H9 (cell line): Measurements from ENCODE around the gene FGF12. TPM values are rescaled to one million over a fixed set of nuclear protein-coding genes. Genes with fewer than 3 reads are reported as not detected.

ENCODE experiments used
- DNase-seq: peaks from one replicate; pipeline ENCODE4 v3.0.0-alpha.2; 2017
- H2AFZ ChIP-seq: one replicate; pipeline ENCODE4 v1.6.1; 2013; ENCODE audit warnings: mild to moderate bottlenecking, low read length, control low read depth, moderate library complexity
- H2AK5ac ChIP-seq: 2 replicates; pipeline ENCODE4 v1.6.1; 2013; ENCODE audit warnings: low read length, control low read depth, mixed read lengths; ENCODE audit not compliant: insufficient read length
- H2BK120ac ChIP-seq: one replicate; pipeline ENCODE4 v1.6.1; 2013; ENCODE audit warnings: low read depth, mild to moderate bottlenecking, low read length, control low read depth, inconsistent platforms; ENCODE audit not compliant: poor library complexity, severe bottlenecking
- H2BK12ac ChIP-seq: 2 replicates; pipeline ENCODE4 v1.6.1; 2013; ENCODE audit warnings: low read length, control low read depth, mixed read lengths, low read depth; ENCODE audit not compliant: insufficient read length
- H2BK15ac ChIP-seq: 2 replicates; pipeline ENCODE4 v1.6.1; 2013; ENCODE audit warnings: low read depth, low read length, control low read depth
- H2BK20ac ChIP-seq: one replicate; pipeline ENCODE4 v1.6.1; 2013; ENCODE audit warnings: low read depth, mild to moderate bottlenecking, low read length, control low read depth, inconsistent platforms; ENCODE audit not compliant: poor library complexity, severe bottlenecking
- H2BK5ac ChIP-seq: 2 replicates; pipeline ENCODE4 v1.6.1; 2013; ENCODE audit warnings: low read length, control low read depth, mixed read lengths; ENCODE audit not compliant: insufficient read length
- H3K14ac ChIP-seq: 2 replicates; pipeline ENCODE4 v1.6.1; 2013; ENCODE audit warnings: low read length, control low read depth; ENCODE audit not compliant: insufficient read depth
- H3K18ac ChIP-seq: 2 replicates; pipeline ENCODE4 v1.6.1; 2013; ENCODE audit warnings: low read depth, mild to moderate bottlenecking, mixed read lengths, low read length, control low read depth; ENCODE audit not compliant: insufficient read length
- H3K23ac ChIP-seq: 2 replicates; pipeline ENCODE4 v1.6.1; 2013; ENCODE audit warnings: low read length, control low read depth, mixed read lengths, low read depth; ENCODE audit not compliant: insufficient read length
- H3K23me2 ChIP-seq: 2 replicates; pipeline ENCODE4 v1.6.1; 2013; ENCODE audit warnings: low read depth, mild to moderate bottlenecking, mixed read lengths, low read length, control low read depth; ENCODE audit not compliant: insufficient read length, poor library complexity, severe bottlenecking
- H3K27ac ChIP-seq: 2 replicates; pipeline ENCODE4 v1.5.1; 2013; ENCODE audit warnings: low read length, control low read depth, mixed read lengths, low read depth; ENCODE audit not compliant: insufficient read length
- H3K27me3 ChIP-seq: 2 replicates; pipeline ENCODE4 v1.6.1; 2013; ENCODE audit warnings: low read length, control low read depth, inconsistent platforms; ENCODE audit not compliant: insufficient read depth
- H3K4ac ChIP-seq: 2 replicates; pipeline ENCODE4 v1.6.1; 2013; ENCODE audit warnings: low read depth, mild to moderate bottlenecking, control low read depth, inconsistent platforms, low read length, moderate library complexity
- H3K4me1 ChIP-seq: 2 replicates; pipeline ENCODE4 v1.6.1; 2013; ENCODE audit warnings: low read length, control low read depth, inconsistent platforms; ENCODE audit not compliant: insufficient read depth
- H3K4me2 ChIP-seq: 2 replicates; pipeline ENCODE4 v1.6.1; 2013; ENCODE audit warnings: low read length, control low read depth, mixed read lengths; ENCODE audit not compliant: insufficient read length, insufficient read depth
- H3K56ac ChIP-seq: 2 replicates; pipeline ENCODE4 v1.6.1; 2013; ENCODE audit warnings: low read depth, mild to moderate bottlenecking, mixed read lengths, low read length, control low read depth; ENCODE audit not compliant: insufficient read length
- H3K79me1 ChIP-seq: 2 replicates; pipeline ENCODE4 v1.6.1; 2013; ENCODE audit warnings: low read depth, mild to moderate bottlenecking, moderate library complexity, low read length, control low read depth, inconsistent platforms; ENCODE audit not compliant: insufficient read depth, poor library complexity, severe bottlenecking
- H3K79me2 ChIP-seq: 2 replicates; pipeline ENCODE4 v1.6.1; 2013; ENCODE audit warnings: low read length, control low read depth, inconsistent platforms; ENCODE audit not compliant: insufficient read depth
- H3K9ac ChIP-seq: 2 replicates; pipeline ENCODE4 v1.6.1; 2013; ENCODE audit warnings: low read length, control low read depth, mixed read lengths; ENCODE audit not compliant: insufficient read length; ENCODE audit errors: extremely low read depth
- H3K9me3 ChIP-seq: one replicate; pipeline ENCODE4 v1.6.1; 2013; ENCODE audit warnings: low read depth, low read length, inconsistent platforms; ENCODE audit not compliant: control insufficient read depth
- H3T11ph ChIP-seq: one replicate; pipeline ENCODE4 v1.6.1; 2013; ENCODE audit warnings: mild to moderate bottlenecking, low read length, control low read depth, inconsistent platforms
- H4K20me1 ChIP-seq: one replicate; pipeline ENCODE4 v1.6.1; 2013; ENCODE audit not compliant: control insufficient read depth, insufficient read length, insufficient read depth
- H4K5ac ChIP-seq: 2 replicates; pipeline ENCODE4 v1.6.1; 2013; ENCODE audit warnings: low read depth, mild to moderate bottlenecking, mixed read lengths, low read length, control low read depth; ENCODE audit not compliant: insufficient read length
- H4K8ac ChIP-seq: replicated peaks from 2 replicates; pipeline ENCODE4 v1.6.1; 2013; ENCODE audit warnings: low read length, control low read depth, mixed read lengths, low read depth; ENCODE audit not compliant: insufficient read length
- H4K91ac ChIP-seq: 2 replicates; pipeline ENCODE4 v1.6.1; 2013; ENCODE audit warnings: low read depth, mild to moderate bottlenecking, moderate library complexity, mixed read lengths, low read length, control low read depth; ENCODE audit not compliant: insufficient read length
- H3K27ac Mint-ChIP-seq, 3 experiments: 2 replicates in 2 of 3; 3 replicates in 1 of 3; pipeline ENCODE4 v1.8.0; 2020 to 2021; ENCODE audit warnings: mixed read lengths in 3 of 3, mild to moderate bottlenecking in 1 of 3, moderate library complexity in 1 of 3
- H3K27me3 Mint-ChIP-seq: 2 replicates; pipeline ENCODE4 v1.8.0; 2021; ENCODE audit warnings: low read depth, mild to moderate bottlenecking, moderate library complexity, mixed read lengths
- H3K36me3 Mint-ChIP-seq, 3 experiments: 2 replicates in 2 of 3; 3 replicates in 1 of 3; pipeline ENCODE4 v1.8.0; 2020 to 2021; ENCODE audit warnings: low read depth in 3 of 3, mixed read lengths in 3 of 3; ENCODE audit not compliant: insufficient read depth in 1 of 3
- H3K4me1 Mint-ChIP-seq, 2 experiments: 2 replicates each; pipeline ENCODE4 v1.8.0; 2020; ENCODE audit warnings: mixed read lengths in 2 of 2
- H3K4me3 Mint-ChIP-seq, 2 experiments: 2 replicates in 1 of 2; 3 replicates in 1 of 2; pipeline ENCODE4 v1.8.0; 2020 to 2021; ENCODE audit warnings: mild to moderate bottlenecking in 2 of 2, mixed read lengths in 2 of 2, moderate library complexity in 1 of 2
- H3K9me3 Mint-ChIP-seq, 2 experiments: 2 replicates in 1 of 2; 3 replicates in 1 of 2; pipeline ENCODE4 v1.8.0; 2020; ENCODE audit warnings: mild to moderate bottlenecking in 2 of 2, mixed read lengths in 2 of 2, moderate library complexity in 1 of 2
- CTCF ChIP-seq: fragments of 200-600 bp; sonication (generic); conservative IDR thresholded peaks from 3 replicates; pipeline ENCODE4 v1.8.0; 2021; ENCODE audit warnings: antibody characterized with exemption, mild to moderate bottlenecking
- WGBS: extraction: QIAGEN DNeasy Blood & Tissue Kit; methylation state at CpG from one replicate; pipeline ENCODE4 v1.1.7; 2013; ENCODE audit warnings: missing lambda C conversion rate, low lambda C conversion rate, mixed read lengths; ENCODE audit not compliant: insufficient read length; ENCODE audit errors: extremely low coverage; 5-methylcytosine and 5-hydroxymethylcytosine counted together
- total RNA-seq: library from RNA; stranded (reverse); gene quantifications from 2 replicates; pipeline ENCODE4 v1.2.1, GENCODE V29; 2021

The FGF12 gene
- total RNA-seq, 1 experiment from 2014 or later, result 5.6 TPM

- H3K9me3 Mint-ChIP-seq, result no peaks in the 10 kb centered on the region
- H2AK5ac ChIP-seq, result no peak overlapping the region
- no CpG with 5 or more reads among the region's 6 CpGs for WGBS
These were observed 75.4 kb downstream of the FGF12 start for GRCh38 chr3:192651836-192652512.

More at GRCh38 chr3:192651836-192652512, 75.4 kb downstream of the FGF12 start:
- no peak overlapping the region for H3K23ac ChIP-seq
- H2AFZ ChIP-seq, result no peak overlapping the region
- no peak overlapping the region for H2BK5ac ChIP-seq
- no peaks in the 10 kb centered on the region for H3K79me1 ChIP-seq
- no peak for DNase-seq
- H3K14ac ChIP-seq, result no peak overlapping the region
- no peaks in the 10 kb centered on the region for H3K27me3 ChIP-seq
- no peak overlapping the region for H2BK120ac ChIP-seq
- H3K23me2 ChIP-seq, result no peaks in the 10 kb centered on the region
- H3K56ac ChIP-seq, result no peak overlapping the region
- H2BK12ac ChIP-seq, result no peak overlapping the region
- no peaks in the 10 kb centered on the region for H3K9me3 ChIP-seq
- H4K8ac ChIP-seq, result no peak overlapping the region
- no peak overlapping the region for H3K18ac ChIP-seq
- H3K79me2 ChIP-seq, result no peaks in the 10 kb centered on the region
- H4K5ac ChIP-seq, result no peak overlapping the region
- no peak overlapping the region for H3K4ac ChIP-seq
- H4K91ac ChIP-seq, result no peak overlapping the region
- no peak overlapping the region for H3T11ph ChIP-seq
- no peaks in the 10 kb centered on the region for H3K36me3 Mint-ChIP-seq
- no peaks in the 10 kb centered on the region for H3K27me3 Mint-ChIP-seq
- H3K9ac ChIP-seq, result no peak overlapping the region
- peaks cover 3 to 15% of the 10 kb centered on the region in 2 experiments for H3K4me1 Mint-ChIP-seq
- no peak overlapping the region for H3K4me3 Mint-ChIP-seq
- no peak overlapping the region for H3K4me2 ChIP-seq
- no peaks in the 10 kb centered on the region for H3K4me1 ChIP-seq
- TF ChIP-seq CTCF, result no peak
- no peak overlapping the region for H3K27ac ChIP-seq
- H3K27ac Mint-ChIP-seq, result peak overlapping the region in 1 of 3 experiments; percentile 51; a peak in 2 of 7 replicates
- H2BK15ac ChIP-seq, result no peak overlapping the region
- H4K20me1 ChIP-seq, result no peaks in the 10 kb centered on the region
- no peak overlapping the region for H2BK20ac ChIP-seq
